22Rv1 (cell line): ENCODE results near the gene ZNF81.

ENCODE experiments used
- ZFX ChIP-seq: fragments of 450-650 bp; IDR thresholded peaks from 2 replicates; pipeline ENCODE4 v1.6.1; 2017; ENCODE audit warnings: antibody characterized with exemption, borderline replicate concordance
- TF ChIP-seq, protein P1 (sequence below): fragments of 450-650 bp; IDR thresholded peaks from 2 replicates; pipeline ENCODE4 v1.5.1; 2017; ENCODE audit warnings: mild to moderate bottlenecking

DNA sequence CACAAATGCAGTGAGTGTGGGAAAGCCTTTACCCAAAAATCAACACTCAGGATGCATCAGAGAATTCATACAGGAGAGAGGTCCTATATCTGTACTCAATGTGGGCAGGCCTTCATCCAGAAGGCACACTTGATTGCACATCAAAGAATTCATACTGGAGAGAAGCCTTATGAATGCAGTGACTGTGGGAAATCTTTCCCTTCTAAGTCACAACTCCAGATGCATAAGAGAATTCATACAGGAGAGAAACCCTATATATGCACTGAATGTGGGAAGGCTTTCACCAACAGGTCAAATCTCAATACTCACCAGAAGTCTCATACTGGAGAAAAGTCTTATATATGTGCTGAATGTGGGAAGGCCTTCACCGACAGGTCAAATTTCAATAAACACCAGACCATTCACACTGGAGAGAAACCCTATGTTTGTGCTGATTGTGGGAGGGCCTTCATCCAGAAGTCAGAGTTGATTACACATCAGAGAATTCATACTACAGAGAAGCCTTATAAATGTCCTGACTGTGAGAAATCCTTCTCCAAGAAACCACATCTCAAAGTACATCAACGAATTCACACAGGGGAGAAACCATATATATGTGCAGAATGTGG lies 79.3 kb downstream of the ZNF81 start:
- TF ChIP-seq, protein P1, sequence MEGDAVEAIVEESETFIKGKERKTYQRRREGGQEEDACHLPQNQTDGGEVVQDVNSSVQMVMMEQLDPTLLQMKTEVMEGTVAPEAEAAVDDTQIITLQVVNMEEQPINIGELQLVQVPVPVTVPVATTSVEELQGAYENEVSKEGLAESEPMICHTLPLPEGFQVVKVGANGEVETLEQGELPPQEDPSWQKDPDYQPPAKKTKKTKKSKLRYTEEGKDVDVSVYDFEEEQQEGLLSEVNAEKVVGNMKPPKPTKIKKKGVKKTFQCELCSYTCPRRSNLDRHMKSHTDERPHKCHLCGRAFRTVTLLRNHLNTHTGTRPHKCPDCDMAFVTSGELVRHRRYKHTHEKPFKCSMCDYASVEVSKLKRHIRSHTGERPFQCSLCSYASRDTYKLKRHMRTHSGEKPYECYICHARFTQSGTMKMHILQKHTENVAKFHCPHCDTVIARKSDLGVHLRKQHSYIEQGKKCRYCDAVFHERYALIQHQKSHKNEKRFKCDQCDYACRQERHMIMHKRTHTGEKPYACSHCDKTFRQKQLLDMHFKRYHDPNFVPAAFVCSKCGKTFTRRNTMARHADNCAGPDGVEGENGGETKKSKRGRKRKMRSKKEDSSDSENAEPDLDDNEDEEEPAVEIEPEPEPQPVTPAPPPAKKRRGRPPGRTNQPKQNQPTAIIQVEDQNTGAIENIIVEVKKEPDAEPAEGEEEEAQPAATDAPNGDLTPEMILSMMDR: no peak
- TF ChIP-seq ZFX: no peak
